Endodermal cell (in vitro differentiated cells): ENCODE measurements around the gene MRPL33. TPM values are rescaled to one million over a fixed set of nuclear protein-coding genes. Genes with fewer than 3 reads are reported as not detected.

Experiments used
- DNase-seq: peaks from one replicate; pipeline ENCODE4 v3.0.0-alpha.2; 2017
- H3K27ac ChIP-seq: 2 replicates; pipeline ENCODE4 v1.5.1; 2013; ENCODE audit warnings: mild to moderate bottlenecking, low read depth, low read length, moderate library complexity
- H3K27me3 ChIP-seq: 2 replicates; pipeline ENCODE4 v1.6.1; 2013; ENCODE audit warnings: mild to moderate bottlenecking, low read length, moderate library complexity; ENCODE audit not compliant: insufficient read depth, control insufficient read depth, poor library complexity, severe bottlenecking
- H3K36me3 ChIP-seq: 2 replicates; pipeline ENCODE4 v1.7.0; 2013; ENCODE audit warnings: mild to moderate bottlenecking, low read length, moderate library complexity; ENCODE audit not compliant: control insufficient read depth, insufficient read depth
- H3K4me1 ChIP-seq: one replicate; pipeline ENCODE4 v1.7.0; 2013; ENCODE audit warnings: low read length; ENCODE audit not compliant: control insufficient read depth, insufficient read depth
- H3K4me3 ChIP-seq: 2 replicates; pipeline ENCODE4 v1.5.1; 2013; ENCODE audit warnings: mild to moderate bottlenecking, low read length, moderate library complexity
- H3K9ac ChIP-seq: 2 replicates; pipeline ENCODE4 v1.6.1; 2013; ENCODE audit warnings: mild to moderate bottlenecking, low read length, moderate library complexity; ENCODE audit not compliant: poor library complexity, severe bottlenecking; ENCODE audit errors: extremely low read depth
- H3K9me3 ChIP-seq: 2 replicates; pipeline ENCODE4 v1.6.1; 2013; ENCODE audit warnings: mild to moderate bottlenecking, low read length, moderate library complexity; ENCODE audit not compliant: control insufficient read depth
- H3K27ac Mint-ChIP-seq: 2 replicates; pipeline ENCODE4 v1.8.0; 2020; ENCODE audit warnings: mixed read lengths
- H3K27me3 Mint-ChIP-seq: 2 replicates; pipeline ENCODE4 v1.8.0; 2021; ENCODE audit warnings: mild to moderate bottlenecking, mixed read lengths; ENCODE audit not compliant: insufficient read depth
- H3K36me3 Mint-ChIP-seq: 2 replicates; pipeline ENCODE4 v1.8.0; 2020; ENCODE audit warnings: low read depth, mixed read lengths
- H3K4me1 Mint-ChIP-seq: 2 replicates; pipeline ENCODE4 v1.8.0; 2020; ENCODE audit warnings: mixed read lengths
- H3K4me3 Mint-ChIP-seq: 2 replicates; pipeline ENCODE4 v1.8.0; 2020; ENCODE audit warnings: mild to moderate bottlenecking, moderate library complexity, mixed read lengths
- H3K9me3 Mint-ChIP-seq: 2 replicates; pipeline ENCODE4 v1.8.0; 2020; ENCODE audit warnings: mild to moderate bottlenecking, mixed read lengths
- CTCF ChIP-seq: fragments of 200-600 bp; sonication (generic); conservative IDR thresholded peaks from 2 replicates; pipeline ENCODE4 v1.5.0; 2021; ENCODE audit warnings: antibody characterized with exemption, mild to moderate bottlenecking
- WGBS, 2 experiments: methylation state at CpG; one replicate each; pipeline versions ENCODE4 v1.1.5 to v1.1.7; 2013; ENCODE audit warnings: missing lambda C conversion rate in 2 of 2, mixed read lengths in 1 of 2; ENCODE audit not compliant: insufficient coverage in 1 of 2, insufficient read length in 1 of 2; 5-methylcytosine and 5-hydroxymethylcytosine counted together
- total RNA-seq, 2 donors: library from RNA; stranded (reverse); fragmentation: NEBNext Ultra II Directional in 1 of 2; extraction: Animal tissue kit (Norgen Biotek cat#: 25700) in 1 of 2; gene quantifications; 2 replicates in 1 of 2; 3 replicates in 1 of 2; pipeline ENCODE4 v1.2.1, GENCODE V29; 2021

The MRPL33 gene
- total RNA-seq, 2 donors from 2014 or later = 69.5 to 80.6 TPM

- Mint-ChIP-seq H3K9me3 (peaks cover 13% of the 10 kb centered on the region), H3K27me3 (peaks cover 18% of the 10 kb centered on the region), H3K36me3 (no peaks in the 10 kb centered on the region), H3K27ac (no peak overlapping the region), H3K4me1 (peaks cover 26% of the 10 kb centered on the region), H3K4me3 (no peak overlapping the region)
- Histone ChIP-seq H3K36me3 (no peaks in the 10 kb centered on the region), H3K4me1 (peaks cover 5% of the 10 kb centered on the region), H3K27ac (no peak overlapping the region), H3K4me3 (no peak overlapping the region), H3K27me3 (no peaks in the 10 kb centered on the region), H3K9me3 (peaks cover 4% of the 10 kb centered on the region), H3K9ac (no peak overlapping the region)
- DNase-seq = no peak
- TF ChIP-seq CTCF = no peak
- 90% methylated on average over 2 to 6 of the region's 6 CpGs for WGBS, 2 experiments
These were observed 20.1 kb upstream of the MRPL33 start for GRCh38 chr2:27751377-27751776.

GRCh38 chr2:27752551-27753237, 18.8 kb upstream of the MRPL33 start:
- Histone ChIP-seq H3K9ac (peak overlapping the region; percentile 91), H3K36me3 (no peaks in the 10 kb centered on the region), H3K4me1 (peaks cover 5% of the 10 kb centered on the region), H3K27me3 (no peaks in the 10 kb centered on the region), H3K4me3 (peak overlapping the region; percentile 84), H3K27ac (peak overlapping the region; percentile 82), H3K9me3 (peaks cover 4% of the 10 kb centered on the region)
- TF ChIP-seq CTCF = no peak
- peak overlapping the region; percentile 64 for H3K4me3 Mint-ChIP-seq
- H3K27me3 Mint-ChIP-seq = peaks cover 15% of the 10 kb centered on the region
- peak overlapping the region; percentile 99 for H3K27ac Mint-ChIP-seq
- DNase-seq = peak; percentile 84
- peaks cover 13% of the 10 kb centered on the region for H3K9me3 Mint-ChIP-seq
- WGBS, 2 experiments = 13 to 28% methylated on average over 5 to 15 of the region's 16 CpGs
- peaks cover 26% of the 10 kb centered on the region for H3K4me1 Mint-ChIP-seq
- no peaks in the 10 kb centered on the region for H3K36me3 Mint-ChIP-seq

GRCh38 chr2:27754138-27754588, 17.4 kb upstream of the MRPL33 start:
- H3K4me1 Mint-ChIP-seq = peaks cover 26% of the 10 kb centered on the region
- H3K27me3 ChIP-seq = no peaks in the 10 kb centered on the region
- H3K27ac ChIP-seq = no peak overlapping the region
- DNase-seq = peak; percentile 96
- peaks cover 6% of the 10 kb centered on the region for H3K9me3 Mint-ChIP-seq
- no peak overlapping the region for H3K9ac ChIP-seq
- H3K4me3 Mint-ChIP-seq = peak overlapping the region; percentile 64
- peak; percentile 98 for TF ChIP-seq CTCF
- 13 to 17% methylated on average over 3 to 4 of the region's 4 CpGs for WGBS, 2 experiments
- H3K27ac Mint-ChIP-seq = no peak overlapping the region
- peaks cover 4% of the 10 kb centered on the region for H3K9me3 ChIP-seq
- no peaks in the 10 kb centered on the region for H3K36me3 Mint-ChIP-seq
- no peaks in the 10 kb centered on the region for H3K36me3 ChIP-seq
- peaks cover 5% of the 10 kb centered on the region for H3K4me1 ChIP-seq
- H3K27me3 Mint-ChIP-seq = peaks cover 4% of the 10 kb centered on the region
- no peak overlapping the region for H3K4me3 ChIP-seq
